H1 (cell line): ENCODE results near the gene SPATA21. TPM values are rescaled to one million over a fixed set of nuclear protein-coding genes. Genes with fewer than 3 reads are reported as not detected.

Source experiments
- CTCF ChIA-PET: fragments of 300-600 bp; sonication (Branson Sonifier 250); formaldehyde crosslinking; loops from one replicate; lab custom pipeline; 2021; ENCODE audit not compliant: partially characterized antibody; lab: Charles Lee
- POLR2A ChIA-PET: fragments of 300-600 bp; sonication (Branson Sonifier 250); formaldehyde crosslinking; loops from one replicate; lab custom pipeline; 2021; ENCODE audit warnings: inconsistent platforms; ENCODE audit not compliant: partially characterized antibody; lab: Charles Lee
- DNase-seq, 2 experiments: peaks; one replicate each; pipeline versions ENCODE4 v3.0.0 to v3.0.0-alpha.2; 2010 to 2022; ENCODE audit warnings: low spot score in 2 of 2, low read depth in 1 of 2, mixed read lengths in 1 of 2
- FAIRE-seq: peaks from 2 replicates; lab custom pipeline; 2011; peaks lifted over from hg19 to GRCh38; lab: Jason Lieb, UNC
- H2AFZ ChIP-seq: 2 replicates; pipeline ENCODE4 v1.8.1; 2012; ENCODE audit warnings: low read length, inconsistent platforms
- H2AK5ac ChIP-seq: 2 replicates; pipeline ENCODE4 v1.6.1; 2013; ENCODE audit warnings: low read depth, low read length
- H2BK120ac ChIP-seq: replicated peaks from 2 replicates; pipeline ENCODE3; 2013; ENCODE audit warnings: low read depth, low read length, inconsistent platforms
- H2BK12ac ChIP-seq: 2 replicates; pipeline ENCODE4 v1.6.1; 2013; ENCODE audit warnings: low read depth, low read length
- H2BK15ac ChIP-seq: 2 replicates; pipeline ENCODE4 v1.6.1; 2013; ENCODE audit warnings: low read length
- H2BK20ac ChIP-seq: 2 replicates; pipeline ENCODE4 v1.6.1; 2013; ENCODE audit warnings: low read length
- H2BK5ac ChIP-seq: 2 replicates; pipeline ENCODE4 v1.6.1; 2013; ENCODE audit warnings: low read depth, low read length
- H3K14ac ChIP-seq: 2 replicates; pipeline ENCODE4 v1.6.1; 2013; ENCODE audit warnings: inconsistent platforms; ENCODE audit not compliant: insufficient read length
- H3K18ac ChIP-seq: 2 replicates; pipeline ENCODE4 v1.6.1; 2013; ENCODE audit warnings: low read length; ENCODE audit errors: extremely low read depth
- H3K23ac ChIP-seq: 2 replicates; pipeline ENCODE4 v1.6.1; 2013; ENCODE audit warnings: inconsistent platforms; ENCODE audit not compliant: insufficient read length
- H3K23me2 ChIP-seq: 2 replicates; pipeline ENCODE4 v1.6.1; 2013; ENCODE audit warnings: low read depth, low read length
- H3K27ac ChIP-seq: 2 replicates; pipeline ENCODE4 v1.6.1; 2011; ENCODE audit warnings: low read depth, low read length, inconsistent platforms
- H3K27me3 ChIP-seq, 4 experiments: replicated peaks in 1 of 4; 1 replicate in 1 of 4; 2 replicates in 3 of 4; pipeline versions ENCODE4 v1.6.1 to v1.8.1; 2011 to 2013; ENCODE audit warnings: low read length in 3 of 4, mild to moderate bottlenecking in 3 of 4, inconsistent platforms in 2 of 4, mixed read lengths in 2 of 4, moderate library complexity in 1 of 4; ENCODE audit not compliant: control insufficient read depth in 3 of 4, insufficient read depth in 3 of 4; ENCODE audit errors: extremely low read depth in 1 of 4
- H3K36me3 ChIP-seq, 4 experiments: 2 replicates each; pipeline versions ENCODE4 v1.6.1 to v1.8.1; 2011 to 2013; ENCODE audit warnings: mild to moderate bottlenecking in 4 of 4, low read length in 3 of 4, moderate library complexity in 2 of 4, control low read depth in 1 of 4, inconsistent platforms in 1 of 4; ENCODE audit not compliant: insufficient read depth in 4 of 4, control insufficient read depth in 2 of 4
- H3K4ac ChIP-seq: replicated peaks from 2 replicates; pipeline ENCODE3; 2013; ENCODE audit warnings: low read length, low read depth, mixed read lengths, inconsistent platforms; ENCODE audit not compliant: insufficient read length
- H3K4me1 ChIP-seq, 4 experiments: replicated peaks in 1 of 4; 1 replicate in 1 of 4; 2 replicates in 3 of 4; pipeline versions ENCODE4 v1.6.1 to v1.8.1; 2011 to 2013; ENCODE audit warnings: low read length in 3 of 4, inconsistent platforms in 2 of 4, mixed read lengths in 1 of 4; ENCODE audit not compliant: insufficient read depth in 4 of 4, control insufficient read depth in 3 of 4
- H3K4me2 ChIP-seq, 2 experiments: 2 replicates each; pipeline versions ENCODE4 v1.6.1 to v1.8.1; 2011 to 2013; ENCODE audit warnings: low read depth in 2 of 2, low read length in 2 of 2, control low read depth in 1 of 2, inconsistent platforms in 1 of 2, mild to moderate bottlenecking in 1 of 2; ENCODE audit not compliant: insufficient read depth in 1 of 2
- H3K4me3 ChIP-seq, 4 experiments: fragments of 200-600, 300-600 bp in 1 of 4; sonication (generic), shearing (Covaris generic), sonication (Bioruptor Twin) in 1 of 4; 2 replicates each; pipeline versions ENCODE4 v1.5.1 to v1.8.1; 2011 to 2016; ENCODE audit warnings: low read length in 4 of 4, low read depth in 3 of 4, control low read depth in 2 of 4, inconsistent platforms in 2 of 4, mild to moderate bottlenecking in 2 of 4, mixed read lengths in 1 of 4, moderate library complexity in 1 of 4; ENCODE audit not compliant: insufficient read depth in 2 of 4; ENCODE audit errors: extremely low read depth in 1 of 4
- H3K56ac ChIP-seq: replicated peaks from 2 replicates; pipeline ENCODE3; 2013; ENCODE audit warnings: low read depth, mild to moderate bottlenecking, mixed read lengths, low read length, inconsistent platforms; ENCODE audit not compliant: insufficient read length
- H3K79me1 ChIP-seq: 2 replicates; pipeline ENCODE4 v1.6.1; 2013; ENCODE audit warnings: low read depth, low read length, control low read depth
- H3K79me2 ChIP-seq, 2 experiments: 2 replicates each; pipeline versions ENCODE4 v1.6.1 to v1.8.1; 2012 to 2013; ENCODE audit warnings: low read length in 2 of 2, mild to moderate bottlenecking in 2 of 2, inconsistent platforms in 1 of 2; ENCODE audit not compliant: insufficient read depth in 2 of 2, control insufficient read depth in 1 of 2
- H3K9ac ChIP-seq, 4 experiments: replicated peaks in 1 of 4; 1 replicate in 1 of 4; 2 replicates in 3 of 4; pipeline versions ENCODE4 v1.6.1 to v1.8.1; 2011 to 2013; ENCODE audit warnings: low read depth in 3 of 4, low read length in 3 of 4, control low read depth in 2 of 4, mild to moderate bottlenecking in 2 of 4, moderate library complexity in 2 of 4, inconsistent platforms in 1 of 4; ENCODE audit errors: extremely low read depth in 1 of 4
- H3K9me3 ChIP-seq, 2 experiments: 2 replicates each; pipeline versions ENCODE4 v1.6.1 to v1.8.1; 2012 to 2013; ENCODE audit warnings: mild to moderate bottlenecking in 2 of 2, moderate library complexity in 2 of 2, control low read depth in 1 of 2, inconsistent platforms in 1 of 2, low read depth in 1 of 2, low read length in 1 of 2, mixed read lengths in 1 of 2; ENCODE audit not compliant: insufficient read depth in 2 of 2
- H4K20me1 ChIP-seq, 2 experiments: replicated peaks in 1 of 2; 2 replicates each; pipeline versions ENCODE3 to v1.8.1; 2011 to 2013; ENCODE audit warnings: inconsistent platforms in 2 of 2, low read length in 2 of 2, mild to moderate bottlenecking in 1 of 2; ENCODE audit not compliant: insufficient read depth in 2 of 2, control insufficient read depth in 1 of 2
- H4K5ac ChIP-seq: 2 replicates; pipeline ENCODE4 v1.6.1; 2013; ENCODE audit warnings: low read length, low read depth, mixed read lengths, inconsistent platforms; ENCODE audit not compliant: insufficient read length
- H4K8ac ChIP-seq: 2 replicates; pipeline ENCODE4 v1.8.0; 2013; ENCODE audit warnings: mild to moderate bottlenecking, moderate library complexity, low read length, inconsistent platforms; ENCODE audit not compliant: insufficient read depth; ENCODE audit errors: extremely low read depth
- H4K91ac ChIP-seq: replicated peaks from 2 replicates; pipeline ENCODE3; 2013; ENCODE audit warnings: low read length, mixed read lengths, inconsistent platforms; ENCODE audit not compliant: insufficient read length
- CHD2 ChIP-seq: IDR thresholded peaks from 2 replicates; pipeline ENCODE4 v1.6.1; 2012; ENCODE audit warnings: low read length, improper control_type of control experiment
- JUND ChIP-seq: IDR thresholded peaks from 2 replicates; pipeline ENCODE4 v1.6.1; 2011; ENCODE audit warnings: mild to moderate bottlenecking, improper control_type of control experiment, low read length
- KDM1A ChIP-seq: fragments of 200-600, 300-600 bp; sonication (generic); IDR thresholded peaks from 2 replicates; pipeline ENCODE4 v1.7.1; 2016; ENCODE audit warnings: mild to moderate bottlenecking, low read length, borderline replicate concordance
- PHF8 ChIP-seq: fragments of 200-600 bp; sonication (generic); conservative IDR thresholded peaks from 2 replicates; pipeline ENCODE4 v1.7.1; 2012; ENCODE audit warnings: low read depth, mild to moderate bottlenecking, inconsistent platforms, low read length, moderate library complexity
- RBBP5 ChIP-seq: IDR thresholded peaks from 2 replicates; pipeline ENCODE4 v1.7.1; 2012; ENCODE audit warnings: low read depth, mild to moderate bottlenecking, inconsistent platforms, low read length, moderate library complexity, borderline replicate concordance
- RNF2 ChIP-seq: fragments of 200-900, 300-1000 bp; sonication (generic); IDR thresholded peaks from 2 replicates; pipeline ENCODE4 v1.7.1; 2016; ENCODE audit warnings: borderline replicate concordance, low read depth, mild to moderate bottlenecking, antibody characterized with exemption, low read length; ENCODE audit not compliant: poor library complexity, severe bottlenecking; ENCODE audit errors: missing control alignments
- SIRT6 ChIP-seq: IDR thresholded peaks from one replicate; pipeline ENCODE4 v1.7.1; 2012; ENCODE audit warnings: low read length, inconsistent platforms
- SIX5 ChIP-seq: IDR thresholded peaks from 2 replicates; pipeline ENCODE4 v1.6.1; 2011; ENCODE audit warnings: mild to moderate bottlenecking, low read depth, low read length
- TCF12 ChIP-seq: IDR thresholded peaks from 2 replicates; pipeline ENCODE4 v1.6.1; 2011; ENCODE audit warnings: low read depth, mild to moderate bottlenecking, low read length
- WGBS, 2 experiments: shearing (Covaris generic) in 1 of 2; methylation state at CpG; one replicate each; pipeline versions ENCODE4 v1.1.6 to v1.1.7; 2013 to 2015; ENCODE audit warnings: low lambda C conversion rate in 2 of 2, mixed read lengths in 2 of 2, inconsistent platforms in 1 of 2, low coverage in 1 of 2, missing lambda C conversion rate in 1 of 2; ENCODE audit not compliant: insufficient replicate concordance in 2 of 2, insufficient coverage in 1 of 2, insufficient read length in 1 of 2; ENCODE audit errors: extremely low coverage in 1 of 2, missing lambda C conversion rate in 1 of 2; 5-methylcytosine and 5-hydroxymethylcytosine counted together
- polyA plus RNA-seq, 7 experiments: library from polyadenylated mRNA; depleted of rRNA in 3 of 7; stranded (reverse) in 5 of 7; unstranded in 2 of 7; fragments of >200 nt in 5 of 7; fragments of 200-250 nt in 2 of 7; gene quantifications; 1 replicate in 5 of 7; 2 replicates in 1 of 7; 4 replicates in 1 of 7; pipeline versions ENCODE4 v1.2.1 to v1.2.3, GENCODE V29; 2011 to 2013; ENCODE audit warnings: missing spikeins in 2 of 7, mixed read lengths in 2 of 7
- total RNA-seq: library from RNA; stranded (reverse); fragmentation: NEBNext Ultra II Directional; extraction: Animal tissue kit (Norgen Biotek cat#: 25700); gene quantifications from 2 replicates; pipeline ENCODE4 v1.2.1, GENCODE V29; 2021
- TF ChIP-seq, protein P1 (sequence below): IDR thresholded peaks from 2 replicates; pipeline ENCODE4 v1.6.1; 2011; ENCODE audit warnings: low read depth, mild to moderate bottlenecking, low read length; ENCODE audit not compliant: insufficient read depth

SPATA21 gene
- total and polyA plus RNA-seq, 2 of the 8 experiments (the other 6 are each of a cell fraction or from before 2014, with no cell fraction given) = not detected

DNA sequence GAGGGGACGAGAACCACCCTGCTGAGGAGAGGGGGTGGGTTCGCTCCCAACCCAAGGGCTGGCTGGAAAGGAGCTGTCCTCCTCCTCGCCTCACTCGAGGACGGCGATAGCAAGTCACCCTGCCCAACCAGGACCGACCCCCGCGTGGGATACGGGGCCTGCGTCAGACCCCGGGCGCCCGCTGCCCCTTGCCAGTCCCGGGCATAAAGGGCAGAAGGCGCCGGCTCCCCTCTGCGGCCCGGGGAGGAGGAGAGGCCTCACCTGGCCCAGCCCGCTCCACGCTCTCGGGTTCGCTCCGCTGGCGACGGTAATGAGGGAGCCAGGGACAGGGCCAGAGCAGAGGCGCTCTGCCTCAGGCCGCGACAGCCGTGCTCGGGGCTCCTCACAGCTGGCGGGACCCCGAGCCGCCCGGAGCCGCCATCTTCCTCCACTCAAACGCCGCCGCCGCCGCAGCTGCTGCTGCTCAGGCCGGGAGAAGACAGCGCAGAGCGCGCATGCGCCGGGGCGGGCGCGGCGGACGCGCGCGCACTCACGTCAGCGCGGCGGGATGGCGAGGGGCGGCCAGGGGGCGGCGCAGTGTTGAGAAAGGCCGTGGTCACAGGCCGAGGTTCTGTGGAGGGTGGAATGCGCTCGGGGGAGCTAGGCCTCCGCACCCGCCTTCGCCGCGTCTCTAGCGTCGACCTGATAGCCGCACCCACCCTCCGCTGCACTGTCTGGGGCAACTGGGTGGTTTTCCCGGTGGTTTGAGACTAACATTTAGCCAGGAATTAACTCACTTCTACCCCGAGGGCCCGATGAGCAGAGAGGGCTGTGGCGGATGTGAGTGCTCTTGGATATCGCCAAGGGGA is 85.0 kb downstream of the SPATA21 start, which contains the start of gene FBXO42:
FBXO42 (minus strand) TSS at position 487 of the 848 bp plus-strand sequence. CDS start 37,062 bp downstream, outside the sequence.
- no peak for FAIRE-seq
- TF ChIP-seq, protein P1, sequence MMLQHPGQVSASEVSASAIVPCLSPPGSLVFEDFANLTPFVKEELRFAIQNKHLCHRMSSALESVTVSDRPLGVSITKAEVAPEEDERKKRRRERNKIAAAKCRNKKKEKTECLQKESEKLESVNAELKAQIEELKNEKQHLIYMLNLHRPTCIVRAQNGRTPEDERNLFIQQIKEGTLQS = no peak
- TF ChIP-seq KDM1A (no peak), TCF12 (no peak), PHF8 (peak; percentile 96), RBBP5 (peak; percentile 87; the same call in 1 of the 2 replicates), SIRT6 (no peak), CHD2 (no peak), JUND (no peak; the same call in 1 of the 2 replicates), SIX5 (no peak), RNF2 (no peak)

More for the DNA sequence above, 85.0 kb downstream of the SPATA21 start, which contains the start of gene FBXO42:
- ChIA-PET CTCF (interaction anchor here (0.6 to 4.2 kb wide), 9 partner anchors 12 to 852 kb away, joined by 3 to 44 read pairs (median 3); no protein-coding TSS in a partner anchor), POLR2A (interaction anchor here (0.6 to 5.4 kb wide), 17 partner anchors 8 to 565 kb away, joined by 3 to 32 read pairs (median 4); partner anchors contain the start of gene SZRD1)
- H3K18ac ChIP-seq = peak within 1 kb of the TSS; percentile 99
- H3K9me3 ChIP-seq = no peaks in the 10 kb centered on the region
- peak within 1 kb of the TSS; percentile 79; the same call in 1 of the 2 replicates for H3K27ac ChIP-seq
- peak; percentile 70 to 94 for DNase-seq
- peaks cover 0 to 2% of the 10 kb centered on the region in 2 experiments for H4K20me1 ChIP-seq
- peak within 1 kb of the TSS; percentile 74 to 92 (median 82) for H3K4me3 ChIP-seq
- H3K36me3 ChIP-seq = no peaks in the 10 kb centered on the region
- H3K4me2 ChIP-seq = peak within 1 kb of the TSS; percentile 87 to 99
- peak within 1 kb of the TSS; percentile 93 for H3K4ac ChIP-seq
- peaks cover 4 to 41% of the 10 kb centered on the region in 2 experiments; a peak in 3 of 4 replicates for H3K79me2 ChIP-seq
- peaks cover 6% of the 10 kb centered on the region for H3K23me2 ChIP-seq
- peak within 1 kb of the TSS; percentile 61; the same call in 1 of the 2 replicates for H2BK15ac ChIP-seq
- peak within 1 kb of the TSS; percentile 94 for H3K56ac ChIP-seq
- no peak within 1 kb of the TSS for H2BK20ac ChIP-seq
- no peak within 1 kb of the TSS for H2BK120ac ChIP-seq
- no peak within 1 kb of the TSS for H3K14ac ChIP-seq
- peak within 1 kb of the TSS; percentile 96 for H2AFZ ChIP-seq
- H3K79me1 ChIP-seq = peaks cover 2% of the 10 kb centered on the region
- 3% methylated on average over 68 of the region's 81 CpGs; no CpG with 5 or more reads in 1 of the 2 experiments for WGBS, 2 experiments
- peak within 1 kb of the TSS; percentile 81 to 94 (median 86) for H3K9ac ChIP-seq
- peaks cover 2 to 4% (median 3%) of the 10 kb centered on the region in 4 experiments; a peak in 3 of 7 replicates for H3K4me1 ChIP-seq
- no peaks in the 10 kb centered on the region; a peak in 1 of 7 replicates for H3K27me3 ChIP-seq
- H4K8ac ChIP-seq = peak within 1 kb of the TSS; percentile 82
- H2AK5ac ChIP-seq = no peak within 1 kb of the TSS
- H4K5ac ChIP-seq = peak within 1 kb of the TSS; percentile 97
- peak within 1 kb of the TSS; percentile 85; the same call in 1 of the 2 replicates for H2BK5ac ChIP-seq
- H4K91ac ChIP-seq = peak within 1 kb of the TSS; percentile 82
- H3K23ac ChIP-seq = no peak within 1 kb of the TSS
- H2BK12ac ChIP-seq = peak within 1 kb of the TSS; percentile 75; the same call in 1 of the 2 replicates
